HG03575 (cell line): ENCODE results near the gene PXDN.
"Not testable (repeated sequence)": the region's sequence is repeated elsewhere in the genome, so short reads cannot be mapped to it uniquely, and the experiment has no call there.

Source experiments
- ATAC-seq: cut with Tn5 transposase; IDR thresholded peaks from one replicate; pipeline ENCODE4 v1.9.1; 2021; ENCODE audit not compliant: unreplicated experiment, insufficient number of reproducible peaks, low FRiP score; ENCODE audit errors: extremely low read depth

The PXDN gene

DNA sequence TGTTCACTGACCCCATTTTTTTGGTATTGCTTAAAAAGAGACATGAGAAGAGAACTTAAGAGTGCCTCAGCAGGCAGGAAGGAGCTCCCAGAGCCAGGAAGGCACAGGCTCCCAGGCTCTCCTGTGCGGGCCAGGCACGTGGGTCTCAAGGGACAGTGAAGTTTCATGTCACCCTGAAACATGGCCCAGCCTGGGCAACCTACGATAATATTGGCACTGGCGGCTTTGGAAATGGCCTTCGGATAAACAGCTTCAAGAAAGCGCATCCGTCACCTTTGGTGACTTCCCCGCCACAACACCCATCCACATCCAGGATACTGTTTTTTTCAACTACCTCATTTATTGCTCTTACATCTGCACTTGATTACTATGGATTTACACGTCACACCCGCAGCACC lies 30.5 kb downstream of the PXDN start:
- no peak for ATAC-seq

DNA sequence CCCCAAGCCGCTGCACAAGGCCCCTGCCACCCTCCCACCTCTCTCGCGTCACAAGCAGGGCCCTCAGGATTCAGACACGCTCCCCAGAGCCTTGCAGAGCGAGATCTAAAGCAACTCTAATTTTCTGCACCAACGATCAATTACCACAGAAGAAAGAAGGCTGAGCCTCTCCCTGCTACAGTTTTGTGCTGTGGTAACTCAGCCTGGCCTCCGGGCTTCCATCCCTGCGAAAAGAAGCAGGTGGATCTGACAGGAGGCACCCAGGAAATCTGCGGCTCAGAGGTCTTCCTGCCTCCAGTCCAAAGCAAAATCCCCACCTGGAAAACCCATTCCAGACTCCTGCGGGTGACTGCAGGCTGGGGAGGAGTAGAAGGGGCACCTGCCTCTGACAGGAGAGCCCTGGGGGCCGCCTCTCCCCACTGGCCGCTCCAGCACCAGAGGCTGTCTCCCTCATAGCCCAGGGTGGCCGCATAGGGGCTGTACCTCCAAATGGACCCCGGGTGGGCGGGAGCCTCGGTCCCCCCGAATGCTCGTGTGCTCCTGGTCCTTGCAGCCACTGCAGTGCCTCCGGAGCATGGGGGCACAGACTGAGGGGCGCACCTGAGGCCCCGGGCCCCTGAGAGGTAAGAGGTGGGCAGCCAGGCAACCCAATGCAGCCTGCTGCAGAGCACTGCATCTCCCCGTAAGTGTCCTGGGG lies 31.0 kb downstream of the PXDN start:
- ATAC-seq = no peak

DNA sequence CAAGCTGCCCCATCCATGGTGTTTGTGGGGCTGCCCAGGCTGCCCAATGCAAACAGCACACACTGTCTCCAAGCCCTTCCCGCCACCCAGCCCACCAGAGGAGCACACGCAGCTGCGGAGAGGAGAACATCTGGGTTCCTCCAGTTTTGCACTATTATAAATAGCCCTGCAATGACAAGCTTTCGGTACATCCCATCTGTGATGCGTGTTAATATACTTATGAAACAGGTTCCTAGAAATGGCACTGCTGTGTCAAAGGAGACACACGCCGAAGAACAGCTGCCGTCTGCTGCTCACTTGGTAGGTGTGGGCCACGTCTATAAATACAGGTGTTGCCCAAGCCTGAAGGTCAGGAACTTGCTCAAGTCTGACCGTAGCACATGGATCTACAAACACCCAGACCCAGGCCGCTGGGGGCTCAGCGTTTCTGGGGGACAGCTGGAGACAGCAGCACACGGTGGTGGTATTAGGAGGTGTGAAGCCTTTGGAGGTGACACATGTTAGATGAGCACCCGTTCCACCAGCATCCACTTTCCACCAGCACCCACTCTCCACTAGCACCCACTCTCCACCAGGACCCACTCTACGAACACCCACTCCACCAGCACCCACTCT lies 34.3 kb downstream of the PXDN start:
- ATAC-seq = no peak

- ATAC-seq = no peak
Observed at GRCh38 chr2:1709335-1709605, 35.0 kb downstream of the PXDN start.

- no peak for ATAC-seq
Observed at GRCh38 chr2:1708476-1709334, 35.6 kb downstream of the PXDN start.

DNA sequence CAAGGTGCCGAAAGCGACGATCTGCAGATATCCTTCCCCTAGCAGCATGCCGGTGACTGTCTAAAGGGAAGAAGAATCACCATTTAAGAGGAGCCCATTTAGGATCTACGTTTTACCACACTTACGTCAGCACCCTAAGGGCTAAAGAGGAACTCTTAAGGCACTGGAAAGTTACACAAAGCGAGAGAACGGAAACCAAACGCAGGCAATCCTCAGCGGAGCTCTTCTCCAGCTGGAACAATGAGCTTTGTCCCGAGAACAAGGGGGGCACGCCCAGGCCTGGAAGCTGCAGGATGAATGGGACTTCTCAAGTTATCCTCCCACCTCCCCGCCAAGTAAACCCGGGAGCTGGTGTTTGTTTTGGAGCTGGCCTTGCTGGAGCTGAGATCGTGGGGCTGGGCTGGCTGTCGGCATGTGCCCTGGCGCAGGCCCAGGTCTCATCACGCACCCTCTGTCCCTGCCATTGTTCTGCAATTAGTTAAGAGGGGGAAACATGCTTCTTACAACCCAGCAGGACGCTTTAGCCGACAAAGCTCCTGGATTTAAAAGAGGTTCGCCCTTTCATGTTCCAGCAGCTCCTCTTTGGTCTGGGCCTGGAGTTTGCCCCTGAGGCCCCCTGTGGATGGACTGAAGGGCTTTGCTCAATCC lies 36.4 kb downstream of the PXDN start:
- no peak for ATAC-seq

DNA sequence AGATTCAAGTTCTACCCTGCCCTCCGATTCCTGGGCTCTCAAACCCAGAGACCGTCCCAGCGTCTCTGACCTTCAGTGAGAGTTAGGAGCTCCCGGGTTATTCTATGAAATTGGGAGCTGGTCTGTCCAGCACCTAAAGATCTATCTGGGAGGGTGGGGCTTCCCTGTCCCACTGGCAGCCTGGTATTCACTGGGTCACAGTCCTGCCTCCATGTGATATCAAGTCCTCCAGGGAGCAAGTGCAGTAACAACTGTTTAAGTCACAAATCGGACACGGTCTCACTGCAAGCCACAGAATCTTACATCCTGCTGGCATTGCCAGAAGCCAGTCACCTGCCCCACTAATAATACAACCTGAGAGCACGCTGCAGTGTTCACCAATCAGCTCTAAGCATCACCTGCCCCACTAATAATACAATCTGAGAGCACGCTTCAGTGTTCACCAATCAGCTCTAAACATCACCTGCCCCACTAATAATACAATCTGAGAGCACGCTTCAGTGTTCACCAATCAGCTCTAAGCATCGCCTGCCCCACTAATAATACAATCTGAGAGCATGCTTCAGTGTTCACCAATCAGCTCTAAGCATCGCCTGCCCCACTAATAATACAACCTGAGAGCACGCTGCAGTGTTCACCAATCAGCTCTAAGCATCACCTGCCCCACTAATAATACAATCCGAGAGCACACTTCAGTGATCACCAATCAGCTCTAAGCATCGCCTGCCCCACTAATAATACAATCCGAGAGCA lies 38.0 kb downstream of the PXDN start:
- not testable (repeated sequence) for ATAC-seq

DNA sequence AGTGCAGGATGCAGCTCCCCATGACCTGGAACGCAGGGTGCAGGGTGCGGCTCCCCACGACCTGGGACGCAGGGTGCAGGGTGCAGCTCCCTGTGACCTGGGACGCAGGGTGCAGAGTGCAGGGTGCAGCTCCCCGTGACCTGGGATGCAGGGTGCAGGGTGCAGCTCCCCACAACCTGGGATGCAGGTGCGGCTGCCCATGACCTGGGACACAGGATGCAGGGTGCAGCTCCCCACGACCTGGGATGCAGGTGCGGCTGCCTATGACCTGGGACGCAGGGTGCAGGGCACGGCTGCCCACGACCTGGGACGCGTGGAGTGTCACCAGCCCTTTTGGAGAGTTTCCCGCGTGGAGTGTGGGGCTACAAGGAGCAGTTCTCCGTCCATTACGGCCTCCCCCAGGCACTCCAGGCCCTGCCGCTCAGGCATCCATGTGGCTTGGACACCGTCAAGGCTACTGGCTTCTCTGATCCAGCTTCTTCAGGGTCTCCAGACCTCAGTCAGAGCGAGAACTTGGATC lies 38.7 kb downstream of the PXDN start:
- no peak for ATAC-seq

DNA sequence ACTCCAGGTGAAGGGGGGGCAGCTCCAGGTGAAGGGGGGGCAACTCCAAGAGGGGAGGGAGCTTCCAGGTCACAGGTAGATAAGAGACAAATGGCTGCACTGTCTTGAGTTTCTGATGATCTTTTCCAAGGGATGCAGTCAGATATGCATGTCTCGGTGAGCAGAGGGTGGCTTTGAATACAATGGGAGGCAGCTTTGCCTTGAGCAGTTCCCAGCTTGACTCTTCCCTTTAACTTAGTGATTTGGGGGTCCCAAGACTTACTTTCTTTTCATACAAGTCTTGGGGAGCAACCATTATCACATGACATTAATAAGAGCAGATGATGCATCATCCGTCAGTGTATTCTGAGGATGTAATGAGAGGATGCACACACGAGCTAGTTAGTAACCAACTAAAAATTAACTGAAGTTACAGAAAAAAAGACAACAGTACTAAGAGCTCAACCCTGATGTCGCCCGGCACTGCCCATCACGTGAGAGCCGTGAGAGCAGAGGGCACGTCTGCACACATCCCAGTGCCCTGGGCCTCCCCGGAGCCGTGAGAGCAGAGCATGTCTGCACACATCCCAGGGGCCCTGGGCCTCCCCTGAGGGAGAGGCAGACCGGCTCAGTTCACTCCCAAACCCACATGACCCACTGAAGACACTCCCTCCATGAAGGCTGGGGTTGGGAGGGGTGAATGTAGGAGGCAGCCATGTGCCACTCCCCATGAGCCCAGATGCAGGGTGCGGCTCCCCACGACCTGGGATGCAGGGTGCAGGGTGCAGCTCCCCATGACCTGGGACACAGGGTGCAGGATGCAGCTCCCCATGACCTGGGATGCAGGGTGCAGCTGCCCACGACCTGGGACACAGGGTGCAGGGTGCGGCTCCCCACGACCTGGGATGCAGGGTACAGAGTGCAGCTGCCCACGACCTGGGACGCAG lies 39.4 kb downstream of the PXDN start:
- no peak for ATAC-seq

- ATAC-seq = no peak
Observed at GRCh38 chr2:1702186-1702565, 42.1 kb downstream of the PXDN start.

DNA sequence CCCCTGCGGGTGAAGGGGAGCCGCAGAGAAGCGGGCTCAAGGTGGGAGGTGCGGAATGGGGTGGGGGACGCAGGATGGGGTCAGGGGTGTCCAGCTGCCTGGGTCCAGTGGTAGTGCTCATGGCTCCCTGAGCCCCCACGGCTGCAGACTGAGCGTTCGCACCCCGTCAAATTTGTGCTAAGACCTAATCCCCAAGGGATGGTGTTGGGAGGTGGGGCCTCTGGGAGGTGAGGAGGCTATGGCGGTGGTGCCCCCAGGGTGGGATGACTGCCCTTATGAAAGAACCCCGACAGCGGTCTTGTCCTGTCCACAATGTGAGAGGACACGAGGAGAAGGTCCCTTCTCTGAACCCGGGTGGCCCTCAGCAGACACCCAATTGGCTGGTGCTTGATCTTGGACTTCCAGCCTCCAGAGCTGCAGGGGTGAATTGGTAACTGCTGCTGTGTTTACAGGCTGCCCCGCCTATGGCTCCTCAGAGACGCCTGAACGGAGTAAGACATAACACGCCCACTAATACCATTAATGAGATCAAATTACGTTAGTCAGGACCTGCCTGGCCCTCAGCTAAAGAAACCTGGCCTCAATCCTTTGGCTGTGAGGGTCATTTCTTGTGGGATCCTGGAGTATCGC lies 42.6 kb downstream of the PXDN start:
- ATAC-seq = no peak

- no peak for ATAC-seq
Observed at GRCh38 chr2:1701020-1701419, 43.3 kb downstream of the PXDN start.

DNA sequence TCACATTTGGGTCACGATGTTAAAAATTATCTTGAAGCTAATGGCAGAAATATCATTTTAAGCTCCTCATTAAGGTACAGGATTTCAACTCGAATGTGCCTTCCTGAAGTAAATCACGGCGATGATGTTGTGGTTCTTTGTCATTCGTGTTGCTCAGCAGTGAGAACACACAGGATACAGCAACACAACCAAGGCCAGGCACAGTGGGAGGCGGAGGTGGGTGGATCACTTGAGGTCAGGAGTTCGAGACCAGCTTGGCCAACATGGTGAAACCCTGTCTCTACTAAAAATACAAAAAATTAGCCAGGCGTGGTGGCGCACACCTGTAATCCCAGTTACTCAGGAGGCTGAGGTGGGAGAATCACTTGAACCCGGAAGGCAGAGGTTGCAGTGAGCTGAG lies 43.9 kb downstream of the PXDN start:
- not testable (repeated sequence) for ATAC-seq

DNA sequence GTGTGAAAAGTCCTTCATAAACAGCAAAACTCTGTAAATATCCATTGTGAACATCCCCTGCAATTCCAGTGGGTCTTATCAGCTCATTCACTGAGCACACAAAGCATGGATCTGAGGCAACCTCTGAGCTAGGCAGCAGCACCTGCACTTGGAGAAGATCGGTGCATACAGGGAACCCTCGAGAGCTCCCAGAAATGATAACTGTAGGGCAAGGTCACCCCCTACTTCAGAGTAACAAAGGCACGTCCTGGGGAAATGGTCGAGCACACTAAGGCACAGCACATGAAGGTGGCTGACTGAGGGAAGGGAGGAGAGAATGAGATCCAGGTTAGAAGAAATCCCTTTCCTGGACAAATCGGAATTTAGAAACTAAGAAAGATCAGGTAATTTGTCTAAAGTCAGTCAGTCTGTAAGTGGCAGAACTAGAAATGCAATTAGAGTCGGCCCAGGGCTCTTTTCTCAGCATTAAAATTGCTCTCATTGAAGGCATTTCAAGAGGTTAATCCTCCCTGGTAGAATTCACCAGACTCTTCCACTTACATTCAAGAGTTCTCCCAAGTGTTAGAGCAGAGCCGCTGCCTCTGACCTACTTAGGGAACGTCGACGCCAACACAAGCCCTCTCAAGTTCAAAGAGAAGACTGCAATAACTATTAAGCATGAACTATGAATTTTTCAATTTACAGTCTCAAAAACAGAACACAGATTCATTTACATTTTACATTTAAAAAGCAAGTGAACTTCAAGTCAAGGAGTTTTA lies 45.9 kb downstream of the PXDN start:
- ATAC-seq = no peak

- ATAC-seq = no peak
Observed at GRCh38 chr2:1697601-1698000, 46.7 kb downstream of the PXDN start.

GRCh38 chr2:1696472-1696871 lies 47.8 kb downstream of the PXDN start:
- no peak for ATAC-seq
